IPS-18a (cell line): ENCODE data around the gene FEV.
"Not testable (repeated sequence)": the region's sequence is repeated elsewhere in the genome, so short reads cannot be mapped to it uniquely, and the experiment has no call there.

Experiments used
- H3K27ac ChIP-seq: one replicate; pipeline ENCODE4 v1.5.1; 2013; ENCODE audit warnings: low read length
- H3K27me3 ChIP-seq: one replicate; pipeline ENCODE4 v1.6.1; 2013; ENCODE audit warnings: mild to moderate bottlenecking, low read length; ENCODE audit not compliant: control insufficient read depth, insufficient read depth
- H3K36me3 ChIP-seq: one replicate; pipeline ENCODE4 v1.6.1; 2013; ENCODE audit warnings: low read depth, low read length; ENCODE audit not compliant: control insufficient read depth
- H3K4me1 ChIP-seq: one replicate; pipeline ENCODE4 v1.6.1; 2013; ENCODE audit warnings: low read depth, low read length; ENCODE audit not compliant: control insufficient read depth
- H3K4me3 ChIP-seq: one replicate; pipeline ENCODE4 v1.5.1; 2013; ENCODE audit warnings: low read length
- H3K9ac ChIP-seq: one replicate; pipeline ENCODE4 v1.6.1; 2013; ENCODE audit warnings: mild to moderate bottlenecking, low read length, moderate library complexity
- H3K9me3 ChIP-seq: one replicate; pipeline ENCODE4 v1.6.1; 2013; ENCODE audit warnings: low read depth, low read length; ENCODE audit not compliant: control insufficient read depth

FEV gene

GRCh38 chr2:218931751-218932150, 53.2 kb downstream of the FEV start:
- H3K9ac ChIP-seq, H3K9me3 ChIP-seq, H3K4me3 ChIP-seq, H3K36me3 ChIP-seq, H3K4me1 ChIP-seq, H3K27ac ChIP-seq: not testable (repeated sequence)
- H3K27me3 ChIP-seq = peaks cover 20% of the 10 kb centered on the region
